Activated T-helper 1 cell treated with Interleukin-2 at 50 U/mL for 16 hours (primary cell): ENCODE results near the gene PRRT2.
"Not testable (repeated sequence)": the region's sequence is repeated elsewhere in the genome, so short reads cannot be mapped to it uniquely, and the experiment has no call there.

Source experiments
- DNase-seq: peaks from one replicate; pipeline ENCODE4 v3.0.0-alpha.2; 2020; ENCODE audit warnings: low read depth

PRRT2 gene

DNA sequence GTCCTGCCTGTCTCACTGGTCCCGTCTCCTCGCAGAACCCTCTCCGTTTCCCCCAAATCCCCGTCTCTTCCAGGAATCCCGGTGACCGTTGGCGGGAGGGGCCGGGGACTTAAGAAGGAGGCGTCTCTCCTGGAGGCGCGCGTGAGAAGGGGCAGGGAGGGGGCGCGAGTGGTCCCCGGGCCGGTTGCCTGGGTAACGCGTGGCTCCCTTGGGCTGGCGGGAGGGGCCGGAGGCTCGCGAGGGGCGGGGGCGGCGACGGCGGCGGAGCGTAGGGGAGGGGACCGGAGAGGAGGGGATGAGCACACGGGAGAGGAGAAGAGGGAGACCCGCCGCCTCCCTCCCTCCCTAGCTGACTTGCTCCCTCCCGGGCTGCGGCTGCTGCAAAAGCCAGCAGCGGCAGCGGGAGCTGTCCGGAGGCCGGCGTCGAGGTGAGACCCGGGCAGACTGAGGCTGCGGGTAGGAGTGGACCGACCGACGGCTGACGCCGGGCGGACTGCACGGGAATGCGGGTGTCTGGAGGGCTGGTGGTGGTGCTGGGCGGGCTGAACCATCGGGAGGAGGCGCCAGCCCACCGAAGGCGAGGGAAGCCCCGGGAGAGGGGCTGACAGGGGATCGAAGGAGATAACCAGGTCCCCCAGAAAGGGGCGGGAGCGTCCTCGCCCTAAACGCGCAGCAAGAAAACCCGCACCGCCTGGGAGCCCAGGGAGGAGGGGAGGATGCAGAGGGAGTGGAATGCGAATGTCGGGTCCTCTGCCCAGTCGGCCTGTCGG lies at the start of gene PRRT2:
TSS of gene PRRT2 (plus strand) at position 298 of the 770 bp plus-strand sequence. CDS start 862 bp downstream, outside the sequence.
- peak; percentile 39 for DNase-seq

DNA sequence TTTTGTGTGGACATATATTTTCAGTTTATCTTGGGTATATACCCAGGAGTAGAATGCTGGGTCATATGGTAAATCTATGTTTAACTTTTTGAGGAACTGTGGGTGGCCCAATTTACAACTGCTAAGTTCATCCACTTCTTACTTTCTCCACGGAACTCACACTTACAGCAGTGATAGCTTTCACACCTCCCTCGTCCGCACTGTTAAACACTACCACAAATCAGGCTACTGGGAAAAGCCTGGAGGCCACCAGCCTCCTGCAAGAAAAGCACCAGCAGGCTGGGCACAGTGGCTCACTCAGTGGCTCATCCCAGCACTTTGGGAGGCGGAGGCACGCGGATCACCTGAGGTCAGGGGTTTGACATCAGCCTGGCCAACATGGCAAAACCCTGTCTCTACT lies 48.7 kb upstream of the PRRT2 start:
- DNase-seq = no peak

DNA sequence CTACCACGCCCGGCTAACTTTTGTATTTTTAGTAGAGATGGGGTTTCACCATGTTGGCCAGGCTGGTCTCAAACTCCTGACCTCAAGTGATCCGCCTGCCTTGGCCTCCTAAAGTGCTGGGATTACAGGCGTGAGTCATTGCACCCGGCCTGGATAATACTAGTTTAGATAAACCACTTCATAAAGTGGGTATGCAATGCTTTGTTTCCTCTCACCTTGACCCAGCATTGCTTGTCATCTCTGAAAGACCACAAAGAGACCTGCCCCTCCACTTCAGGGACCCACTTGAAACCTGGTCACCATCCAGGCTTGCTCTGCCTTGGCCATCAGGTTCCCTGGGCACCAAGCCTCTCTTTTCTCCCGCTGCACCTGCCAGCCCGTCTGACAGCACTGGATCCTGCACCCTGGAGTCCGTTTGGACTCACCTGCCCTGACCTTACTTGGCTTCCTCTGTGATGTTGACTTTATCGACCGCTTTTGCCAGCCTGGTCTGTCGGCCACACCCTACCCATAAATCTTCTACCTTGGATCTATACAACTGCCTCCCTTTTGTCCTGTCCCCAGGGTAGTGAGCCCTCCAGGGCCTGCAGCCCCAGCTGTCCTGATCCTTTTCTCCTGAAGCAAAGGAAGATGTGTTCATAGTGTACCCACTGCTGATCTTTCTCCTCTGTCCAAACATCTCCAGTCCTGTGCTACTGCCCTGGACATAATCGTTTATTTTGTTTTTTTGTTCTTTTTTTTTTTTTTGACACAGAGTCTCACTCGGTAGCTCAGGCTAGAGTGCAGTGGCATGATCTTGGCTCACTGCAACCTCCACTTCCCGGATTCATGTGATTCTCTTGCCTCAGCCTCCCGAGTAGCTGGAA lies 46.6 kb upstream of the PRRT2 start:
- no peak for DNase-seq

DNA sequence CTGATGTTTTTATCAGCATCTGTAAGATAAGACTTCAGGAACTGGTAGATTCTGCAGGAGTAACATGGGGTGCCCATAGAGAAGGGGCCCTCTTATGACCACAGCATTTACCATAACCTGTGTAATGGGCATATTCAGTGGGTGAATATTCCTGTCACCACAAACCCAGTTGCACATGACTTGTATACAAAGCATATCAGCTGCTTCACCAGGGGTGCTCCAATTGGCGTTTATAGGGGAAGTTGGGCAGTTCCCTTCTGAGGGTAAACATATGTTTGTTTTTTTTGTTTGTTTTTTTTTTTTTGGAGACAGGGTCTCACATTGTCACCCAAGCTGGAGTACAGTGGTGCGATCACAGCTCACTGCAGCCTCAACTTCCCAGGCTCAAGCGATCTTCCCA lies 45.4 kb upstream of the PRRT2 start:
- DNase-seq = no peak

DNA sequence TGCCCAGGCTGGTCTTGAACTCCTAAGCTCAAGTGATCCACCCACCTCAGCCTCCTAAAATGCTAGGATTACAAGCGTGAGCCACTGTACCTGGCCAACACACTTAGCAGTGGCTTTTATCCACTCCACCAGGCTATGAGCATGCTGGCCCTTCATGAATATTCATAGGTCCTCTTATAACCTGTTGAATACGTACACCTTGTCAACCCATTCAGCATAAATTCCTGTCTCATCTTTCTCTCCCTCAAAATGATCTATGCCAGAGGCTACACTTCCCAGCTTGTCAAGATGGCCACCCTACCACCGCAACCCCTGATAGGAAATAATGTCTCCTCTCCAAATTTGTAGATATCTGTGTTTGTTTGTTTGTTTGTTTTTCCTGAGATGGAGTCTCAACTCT lies 44.9 kb upstream of the PRRT2 start:
- no peak for DNase-seq

GRCh38 chr16:29769507-29769906 lies 42.5 kb upstream of the PRRT2 start:
- no peak for DNase-seq

- no peak for DNase-seq
Measured at GRCh38 chr16:29770250-29770929, 41.6 kb upstream of the PRRT2 start.

GRCh38 chr16:29772330-29772729 lies 39.7 kb upstream of the PRRT2 start:
- DNase-seq = not testable (repeated sequence)

DNA sequence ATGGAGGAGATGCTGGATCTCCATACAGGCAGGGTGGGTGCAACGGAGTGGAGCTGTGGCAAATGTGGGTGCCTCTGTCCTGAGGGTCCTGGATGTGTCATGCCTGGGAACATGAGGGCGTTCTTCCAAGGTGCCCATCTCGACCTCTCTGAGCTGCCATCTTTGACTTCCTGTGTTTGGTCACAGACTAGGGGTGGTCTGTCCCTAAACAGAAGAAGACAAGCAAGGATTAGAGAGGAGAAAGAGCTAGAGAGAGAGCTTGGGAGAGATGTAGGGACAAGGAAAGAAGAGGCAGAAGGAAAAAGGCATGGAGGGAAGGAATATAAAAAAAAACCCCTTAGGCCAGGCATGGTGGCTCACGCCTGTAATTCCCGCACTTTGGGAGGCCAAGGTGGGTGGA lies 37.3 kb upstream of the PRRT2 start:
- no peak for DNase-seq

- DNase-seq = no peak
Measured at GRCh38 chr16:29775742-29776408, 36.1 kb upstream of the PRRT2 start.

DNA sequence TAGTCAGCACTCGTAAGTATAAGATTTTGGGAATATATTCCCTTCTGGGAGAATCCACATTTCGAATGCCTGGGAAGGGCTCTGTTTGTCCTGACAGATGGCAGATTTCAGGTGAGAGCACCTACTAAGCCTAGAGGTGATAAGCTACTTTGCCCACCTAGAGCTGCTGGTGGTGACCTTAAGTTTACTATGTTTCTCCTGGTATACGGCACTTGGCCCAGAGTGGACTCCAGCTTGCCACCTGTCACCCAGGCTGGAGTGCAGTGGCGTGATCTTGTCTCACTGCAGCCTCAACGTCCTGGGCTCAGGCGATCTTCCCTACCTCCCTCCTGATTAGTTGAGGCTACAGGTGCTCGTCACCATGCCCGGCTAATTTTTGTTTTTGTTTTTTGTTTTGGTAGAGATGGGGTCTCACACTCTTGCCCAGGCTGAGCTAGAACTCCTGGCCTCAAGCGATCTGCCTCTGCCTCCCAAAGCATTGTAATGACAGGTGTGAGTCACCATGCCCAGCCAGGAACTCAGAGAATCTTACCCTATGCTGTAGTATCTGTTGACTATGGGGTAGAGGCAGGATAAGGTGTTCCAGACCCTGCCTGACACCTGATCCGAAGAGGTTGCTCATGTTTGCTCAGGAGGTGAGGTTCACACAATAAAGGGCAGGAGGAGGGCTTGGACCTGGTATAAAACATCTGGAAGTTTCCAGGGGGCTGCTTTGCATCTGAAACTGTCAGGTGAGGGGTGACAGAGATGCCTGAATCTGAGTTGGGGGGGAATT lies 34.2 kb upstream of the PRRT2 start, which contains the start of gene ZG16:
TSS of gene ZG16 (plus strand) at position 681 of the 775 bp plus-strand sequence. CDS start 1,011 bp downstream, outside the sequence.
- no peak for DNase-seq

DNA sequence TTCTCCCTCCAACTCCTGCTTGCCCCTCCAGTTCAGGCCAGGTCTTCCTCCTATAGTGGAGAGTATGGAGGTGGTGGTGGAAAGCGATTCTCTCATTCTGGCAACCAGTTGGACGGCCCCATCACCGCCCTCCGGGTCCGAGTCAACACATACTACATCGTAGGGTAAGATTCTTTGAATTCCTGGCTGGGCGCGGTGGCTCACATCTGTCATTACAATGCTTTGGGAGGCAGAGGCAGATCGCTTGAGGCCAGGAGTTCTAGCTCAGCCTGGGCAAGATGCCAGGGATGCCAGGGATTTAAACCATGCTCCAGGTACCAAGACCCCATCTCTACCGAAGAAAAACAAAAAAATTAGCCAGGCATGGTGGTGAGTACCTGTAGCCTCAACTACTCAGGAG lies 32.5 kb upstream of the PRRT2 start:
- no peak for DNase-seq

- DNase-seq = not testable (repeated sequence)
Measured at GRCh38 chr16:29783094-29783953, 28.7 kb upstream of the PRRT2 start.

DNA sequence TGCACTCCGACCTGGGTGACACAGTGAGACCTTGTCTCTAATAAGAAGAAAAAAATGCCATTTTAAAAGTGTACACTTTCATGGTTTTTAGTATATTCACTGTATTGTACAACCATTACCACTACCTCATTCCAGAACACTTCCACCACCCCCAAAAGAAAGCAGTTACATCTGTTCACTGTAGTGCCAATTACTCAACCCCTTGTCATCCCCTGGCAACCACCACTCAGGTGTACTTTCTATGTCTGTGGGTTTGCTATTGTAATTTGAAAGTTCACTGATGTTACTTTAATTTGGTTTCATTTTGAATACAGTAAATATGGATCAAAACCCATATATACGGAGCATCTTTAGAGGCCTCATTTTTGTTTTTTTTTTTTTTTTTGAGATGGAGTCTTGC lies 27.8 kb upstream of the PRRT2 start:
- DNase-seq = no peak

DNA sequence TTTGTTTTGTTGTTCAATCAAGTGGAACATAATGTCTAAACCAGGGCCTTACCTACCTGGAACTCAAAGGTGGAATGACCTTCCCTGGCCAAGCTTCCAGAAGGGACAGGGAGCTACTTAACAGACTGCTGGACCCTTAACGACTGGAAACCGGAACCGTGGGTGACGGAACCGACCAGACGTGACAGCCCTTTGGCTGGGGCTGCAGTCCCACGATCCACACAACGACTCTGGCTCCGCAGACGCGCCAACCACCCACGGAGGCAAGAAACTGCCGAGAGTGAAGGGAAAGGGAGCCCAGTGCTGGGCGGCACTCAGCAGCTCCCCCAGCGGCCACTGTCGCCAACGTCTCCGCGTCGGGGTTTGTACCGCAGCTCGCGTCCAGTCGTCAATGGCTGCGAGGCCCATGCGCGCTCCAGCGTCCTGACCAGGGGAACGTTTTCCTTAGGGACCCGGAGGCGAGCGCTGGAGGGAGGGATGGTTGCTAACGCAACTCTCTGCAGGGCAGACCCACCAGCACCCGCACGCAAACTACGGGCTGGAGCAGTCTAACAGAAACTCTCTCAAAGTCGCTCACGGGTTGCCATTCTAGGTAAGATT lies 27.0 kb upstream of the PRRT2 start:
- peak; percentile 67 for DNase-seq

- DNase-seq = not testable (repeated sequence)
Measured at GRCh38 chr16:29787155-29787554, 24.8 kb upstream of the PRRT2 start.

DNA sequence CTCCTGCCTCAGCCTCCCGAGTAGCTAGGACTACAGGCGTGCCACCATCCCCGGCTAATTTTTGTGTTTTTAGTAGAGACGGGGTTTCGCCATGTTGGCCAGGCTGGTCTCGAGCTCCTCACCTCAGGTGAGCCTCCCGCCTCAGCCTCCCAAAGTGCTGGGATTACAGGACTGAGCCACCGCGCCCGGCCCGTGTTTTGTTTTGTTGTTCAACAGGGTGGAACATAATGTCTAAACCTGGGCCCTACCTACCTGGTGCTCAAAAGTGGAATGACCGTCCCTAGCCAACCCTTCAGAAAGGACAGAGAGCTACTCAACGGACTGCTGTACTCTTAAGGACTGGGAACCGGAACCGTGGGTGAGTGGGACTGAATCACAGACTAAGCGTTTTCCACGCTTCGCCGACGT lies 22.2 kb upstream of the PRRT2 start:
- DNase-seq = no peak

- peak; percentile 100 for DNase-seq
Measured at GRCh38 chr16:29790183-29790948, 21.6 kb upstream of the PRRT2 start, which contains the start of gene KIF22. KIF22 (plus strand) TSS chr16:29790751; CDS start chr16:29790760, 9 bp downstream.
